LNCaP clone FGC (cell line): Measurements from ENCODE around the gene GPR148.

ENCODE experiments used
- DNase-seq: peaks from one replicate; pipeline ENCODE4 v3.0.0-alpha.2; 2011; ENCODE audit warnings: low read depth
- H3K4me3 ChIP-seq: 2 replicates; pipeline ENCODE4 v1.5.1; 2011; ENCODE audit warnings: mild to moderate bottlenecking, low read depth, low read length, control low read depth
- TF ChIP-seq, protein P1 (sequence below): IDR thresholded peaks from 2 replicates; pipeline ENCODE4 v1.5.1; 2012; ENCODE audit warnings: mild to moderate bottlenecking; ENCODE audit not compliant: control insufficient read depth, insufficient read depth; ENCODE audit errors: extremely low read depth

GPR148 gene

DNA sequence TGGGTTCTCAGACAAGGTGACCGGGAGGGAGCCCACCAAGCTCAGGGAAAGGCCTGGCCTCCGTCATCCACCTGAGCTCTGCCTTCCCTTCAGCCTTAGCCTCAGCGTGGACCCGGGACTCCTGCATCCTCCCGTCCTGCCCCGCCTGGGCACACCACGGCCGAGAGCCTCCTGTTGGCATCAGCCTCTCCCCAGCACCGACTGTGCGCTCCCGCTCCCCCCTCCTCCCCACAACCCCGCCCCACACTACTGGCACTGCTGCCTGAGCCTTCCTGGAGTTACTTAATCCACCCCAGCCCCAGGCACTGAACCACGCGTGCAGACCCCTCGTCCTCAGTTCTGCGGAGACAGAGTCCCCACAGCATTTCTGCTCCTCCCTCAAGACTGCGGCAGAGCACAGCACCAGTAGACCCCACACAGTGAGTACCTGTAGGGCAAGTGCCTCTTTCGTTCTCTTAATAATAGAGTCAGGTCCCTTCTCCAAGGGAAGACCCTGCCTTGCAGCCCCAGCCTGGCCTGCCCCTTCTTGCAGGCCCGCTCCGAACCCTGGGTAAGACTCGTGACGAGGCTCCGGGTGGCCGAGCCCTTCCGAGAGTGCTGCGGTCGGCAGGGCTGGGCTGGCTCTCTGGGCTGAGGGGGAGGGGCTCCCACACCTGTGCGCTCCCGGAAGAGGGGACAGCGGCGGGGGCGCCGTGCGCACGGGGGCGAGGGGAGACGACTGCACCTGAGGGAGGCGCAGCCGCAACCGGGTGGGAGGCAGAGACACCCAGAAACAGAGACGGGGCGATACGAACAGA is 26.6 kb downstream of the GPR148 start, which contains the start of gene AMER3:
TSS of gene AMER3 (plus strand) at position 285 of the 797 bp plus-strand sequence. CDS start 6,533 bp downstream, outside the sequence.
- no peak for DNase-seq
- TF ChIP-seq, protein P1, sequence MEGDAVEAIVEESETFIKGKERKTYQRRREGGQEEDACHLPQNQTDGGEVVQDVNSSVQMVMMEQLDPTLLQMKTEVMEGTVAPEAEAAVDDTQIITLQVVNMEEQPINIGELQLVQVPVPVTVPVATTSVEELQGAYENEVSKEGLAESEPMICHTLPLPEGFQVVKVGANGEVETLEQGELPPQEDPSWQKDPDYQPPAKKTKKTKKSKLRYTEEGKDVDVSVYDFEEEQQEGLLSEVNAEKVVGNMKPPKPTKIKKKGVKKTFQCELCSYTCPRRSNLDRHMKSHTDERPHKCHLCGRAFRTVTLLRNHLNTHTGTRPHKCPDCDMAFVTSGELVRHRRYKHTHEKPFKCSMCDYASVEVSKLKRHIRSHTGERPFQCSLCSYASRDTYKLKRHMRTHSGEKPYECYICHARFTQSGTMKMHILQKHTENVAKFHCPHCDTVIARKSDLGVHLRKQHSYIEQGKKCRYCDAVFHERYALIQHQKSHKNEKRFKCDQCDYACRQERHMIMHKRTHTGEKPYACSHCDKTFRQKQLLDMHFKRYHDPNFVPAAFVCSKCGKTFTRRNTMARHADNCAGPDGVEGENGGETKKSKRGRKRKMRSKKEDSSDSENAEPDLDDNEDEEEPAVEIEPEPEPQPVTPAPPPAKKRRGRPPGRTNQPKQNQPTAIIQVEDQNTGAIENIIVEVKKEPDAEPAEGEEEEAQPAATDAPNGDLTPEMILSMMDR: no peak
- peak within 1 kb of the TSS; percentile 51 for H3K4me3 ChIP-seq

DNA sequence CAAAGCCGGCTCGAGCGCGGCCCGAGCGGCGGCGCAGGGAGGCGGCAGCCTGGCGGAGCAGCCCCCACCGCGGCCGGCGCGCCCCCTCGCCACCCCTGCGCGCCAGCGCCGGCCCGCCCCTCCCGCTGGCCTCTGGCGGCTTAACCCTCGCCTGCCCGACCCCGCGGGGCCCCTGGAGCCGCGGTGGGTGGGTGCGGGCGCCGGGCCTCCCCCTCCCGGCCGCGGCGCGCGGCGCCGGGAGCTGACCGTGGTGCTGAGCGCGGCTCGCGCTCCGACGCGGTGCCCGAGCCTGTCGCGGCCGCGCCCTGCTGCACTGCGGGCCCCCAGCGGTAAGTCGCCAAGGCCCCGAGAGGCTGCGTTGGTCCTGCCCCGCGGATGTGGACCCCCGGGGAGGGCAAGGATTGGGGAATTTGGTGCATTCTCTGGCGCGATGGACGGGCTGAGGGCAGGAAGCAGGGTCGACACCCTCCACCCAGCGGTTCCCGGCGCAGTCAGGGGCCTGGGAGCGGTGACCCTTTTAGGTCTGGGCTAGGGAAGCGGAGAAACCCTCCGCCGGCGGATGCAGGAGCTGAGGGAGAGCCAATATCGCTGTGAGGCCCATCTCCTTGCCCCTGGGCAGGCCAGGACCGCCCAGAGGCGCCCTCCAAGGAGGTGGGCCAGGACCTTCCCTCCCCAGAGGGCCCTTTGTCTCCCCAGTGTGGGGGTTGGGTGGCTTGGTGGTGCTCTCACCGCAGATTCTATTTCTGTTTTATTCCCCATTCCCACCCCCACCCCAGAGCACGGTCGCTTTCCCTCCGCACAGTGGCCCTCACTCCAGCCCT is 27.4 kb downstream of the GPR148 start:
- no peak for DNase-seq
- H3K4me3 ChIP-seq: peak overlapping the region; percentile 51
- TF ChIP-seq, protein P1: no peak

DNA sequence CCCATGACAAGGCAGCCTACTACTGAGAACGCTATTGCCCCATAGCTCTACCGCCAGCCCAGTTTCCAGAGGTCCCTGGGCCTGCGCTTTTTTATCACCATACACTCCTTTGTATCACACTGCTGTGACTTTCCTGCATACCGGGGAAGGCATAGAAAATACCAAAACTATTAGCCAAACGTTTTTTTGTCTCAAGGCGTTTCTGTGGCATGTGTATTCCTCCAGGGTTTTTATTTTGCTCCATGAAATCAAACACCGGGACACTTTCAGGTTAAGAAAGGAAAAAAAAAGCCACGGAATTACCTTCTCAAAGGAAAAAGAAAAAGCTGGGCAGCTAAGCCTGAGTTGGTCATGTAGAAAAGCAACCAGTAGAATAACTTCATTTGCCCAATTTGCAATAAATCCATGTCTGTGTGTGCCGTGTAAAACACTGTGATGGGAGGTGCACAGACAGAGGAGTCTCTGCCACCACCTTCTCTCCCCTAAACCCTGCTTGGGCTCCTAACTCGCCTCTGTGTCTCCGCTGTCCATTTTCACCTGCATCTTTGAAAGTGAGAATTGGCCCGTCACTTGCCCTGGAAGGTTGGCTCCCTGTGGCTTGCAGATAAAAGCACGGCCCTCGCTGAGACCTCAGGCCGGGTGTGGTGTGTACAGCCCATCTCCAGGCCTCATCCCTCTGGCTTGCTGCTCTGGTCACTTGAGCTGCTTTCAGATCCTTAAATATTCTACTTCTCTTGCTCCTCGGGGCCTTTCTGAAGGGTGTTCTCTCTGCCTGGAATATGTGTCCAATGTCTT is 28.2 kb downstream of the GPR148 start:
- H3K4me3 ChIP-seq: no peak overlapping the region
- TF ChIP-seq, protein P1: no peak
- no peak for DNase-seq

- TF ChIP-seq, protein P1: no peak
- H3K4me3 ChIP-seq: no peak overlapping the region
- DNase-seq: peak; percentile 36
These were observed 31.3 kb downstream of the GPR148 start for GRCh38 chr2:130759906-130760753.

DNA sequence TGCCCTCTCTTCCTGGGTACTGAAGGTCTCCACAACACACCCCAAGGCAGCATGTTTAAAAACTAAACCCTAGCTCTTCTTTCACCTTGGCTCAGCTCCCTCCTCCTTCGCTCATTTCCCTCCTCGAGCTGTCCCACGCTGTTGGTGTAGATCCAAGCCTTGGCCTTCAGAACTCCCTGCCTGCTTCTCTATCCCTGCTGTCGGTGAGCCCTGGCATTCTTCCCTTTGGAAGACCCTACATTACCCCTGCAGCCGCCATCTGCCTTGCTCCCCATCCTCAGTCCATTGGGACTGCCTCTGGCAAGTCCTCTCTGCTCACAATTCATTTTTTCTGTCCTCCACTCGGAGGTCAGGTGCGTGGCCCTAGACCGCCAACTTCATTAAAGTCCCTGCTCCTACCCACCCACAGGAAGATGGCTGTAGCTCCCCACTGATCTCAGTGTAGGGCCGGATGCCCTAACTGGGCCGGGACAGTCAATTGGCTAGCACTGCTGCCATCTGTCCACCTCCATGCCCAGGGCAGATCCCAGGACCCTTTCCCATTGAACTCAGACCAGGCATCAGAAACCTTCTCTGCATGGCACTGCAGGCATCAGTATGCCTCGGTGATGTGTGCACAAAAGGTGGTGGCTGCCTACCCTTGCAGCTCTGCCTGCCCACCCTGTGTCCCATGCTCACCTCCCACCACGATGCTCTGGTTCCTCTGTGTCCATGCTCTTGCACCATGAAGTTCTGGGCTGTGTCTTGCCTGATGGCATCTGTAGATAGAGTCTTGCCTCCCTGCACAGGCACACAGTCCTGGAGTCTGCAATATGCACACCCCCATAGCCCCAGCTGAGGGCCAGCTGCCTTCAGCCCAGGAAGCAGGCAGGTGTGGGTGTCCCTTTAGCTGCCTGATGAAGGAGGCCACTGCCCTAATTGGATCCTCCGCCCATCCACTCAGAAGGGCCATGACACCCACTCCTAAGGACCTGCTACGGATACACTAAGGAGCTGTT is 32.2 kb downstream of the GPR148 start:
- no peak for DNase-seq
- H3K4me3 ChIP-seq: no peak overlapping the region
- TF ChIP-seq, protein P1: no peak
